ENCODE measurements around the gene ZNRF1. TPM values are rescaled to one million over a fixed set of nuclear protein-coding genes. Genes with fewer than 3 reads are reported as not detected.

Gene ZNRF1
- total and polyA plus RNA-seq, 2 of the 13 experiments (the other 11 are each of a cell fraction or from before 2014, with no cell fraction given) = 43.9 to 58.7 TPM

- CTCF ChIA-PET (ENCODE audit: low intra/inter-chr PET ratio, low total read pairs) = no interaction called here
- H3K9me3 ChIP-seq (ENCODE audit: low read length) = no peaks in the 10 kb centered on the region
- H2AFZ ChIP-seq (ENCODE audit: low read length) = no peak overlapping the region
- no peak overlapping the region for H3K9ac ChIP-seq (ENCODE audit: insufficient read depth, low read depth, low read length)
- H3K4me3 ChIP-seq (replicated peaks in 1 of 3; ENCODE audit: insufficient read depth in 1 of 3, low read depth in 2 of 3, low read length in 3 of 3) = no peak overlapping the region
- POLR2A ChIA-PET = interaction anchor here (1.0 kb wide), 1 partner anchor 9 kb away, joined by 3 read pairs; the partner anchor contains the start of gene LDHD
- DNase-seq (ENCODE audit: low spot score) (no peak), ATAC-seq (no peak), FAIRE-seq (no peak)
- no peak for TF ChIP-seq ZNF850 (CRISPR knock-in tag; conservative IDR thresholded peaks at IDR 0.05)
- no peak for TF ChIP-seq REPIN1 (CRISPR knock-in tag; IDR thresholded peaks at IDR 0.05; ENCODE audit: borderline replicate concordance, low read depth)
- TF ChIP-seq NFE2 (CRISPR knock-in tag; IDR thresholded peaks at IDR 0.05) = no peak
- no peak for TF ChIP-seq ZNF790 (CRISPR knock-in tag; IDR thresholded peaks at IDR 0.05; ENCODE audit: borderline replicate concordance)
- peak; percentile 55 for TF ChIP-seq AGO2 (optimal IDR thresholded peaks at IDR 0.05; ENCODE audit: low read depth, low read length)
- no peak for TF ChIP-seq HMGXB3 (CRISPR knock-in tag; IDR thresholded peaks at IDR 0.05; ENCODE audit: borderline replicate concordance)
- no peak for TF ChIP-seq ZNF335 (CRISPR knock-in tag; IDR thresholded peaks at IDR 0.05)
- peaks cover 4% of the 10 kb centered on the region for H3K79me2 ChIP-seq (ENCODE audit: insufficient read depth, low read length)
- H4K20me1 ChIP-seq (ENCODE audit: insufficient read depth, low read length) = peaks cover 6% of the 10 kb centered on the region
- H3K36me3 ChIP-seq (replicated peaks in 1 of 2; ENCODE audit: control insufficient read depth in 1 of 2, insufficient read depth in 2 of 2, low read length in 2 of 2) = peaks cover 25 to 47% of the 10 kb centered on the region in 2 experiments
- peaks cover 28% of the 10 kb centered on the region for H3K4me1 ChIP-seq (ENCODE audit: insufficient read depth, low read length)
- no peaks in the 10 kb centered on the region for H3K27me3 ChIP-seq (ENCODE audit: control insufficient read depth in 1 of 2, insufficient read depth in 2 of 2, low read length in 2 of 2)
- H3K4me2 ChIP-seq (ENCODE audit: low read depth, low read length) = no peak overlapping the region
- no TSS peak for BruUV-seq (replicated peaks)
- intact Hi-C loops (cut with micrococcal nuclease; ENCODE audit: unreplicated experiment) (no loop called here), in situ Hi-C loops (cut with HindIII; ENCODE audit: extremely low pct_ligation_motif_present, low pct_unique_long_range_greater_than_20kb) (loop anchor here (10.0 kb wide), 1 partner anchor 113 kb away; the partner anchor contains the start of gene ZNRF1)
- WGBS (ENCODE audit: low lambda C conversion rate) = 96% methylated on average over 10 of the region's 10 CpGs
- no peak overlapping the region for H3K27ac ChIP-seq (ENCODE audit: extremely low read length, insufficient read depth, low read length)
These were observed 108.7 kb downstream of the ZNRF1 start for GRCh38 chr16:75107505-75107904.

Data from HepG2 (cell line).